NOMO-1 treated with DMSO at 0.1 percent for 48 hours (cell line): Measurements from ENCODE around the gene PLXNC1.

Experiments
- DNase-seq: peaks from one replicate; lab custom pipeline; 2025; ENCODE audit not compliant: unreplicated experiment; lab: John Stamatoyannopoulos, UW

PLXNC1 gene

DNA sequence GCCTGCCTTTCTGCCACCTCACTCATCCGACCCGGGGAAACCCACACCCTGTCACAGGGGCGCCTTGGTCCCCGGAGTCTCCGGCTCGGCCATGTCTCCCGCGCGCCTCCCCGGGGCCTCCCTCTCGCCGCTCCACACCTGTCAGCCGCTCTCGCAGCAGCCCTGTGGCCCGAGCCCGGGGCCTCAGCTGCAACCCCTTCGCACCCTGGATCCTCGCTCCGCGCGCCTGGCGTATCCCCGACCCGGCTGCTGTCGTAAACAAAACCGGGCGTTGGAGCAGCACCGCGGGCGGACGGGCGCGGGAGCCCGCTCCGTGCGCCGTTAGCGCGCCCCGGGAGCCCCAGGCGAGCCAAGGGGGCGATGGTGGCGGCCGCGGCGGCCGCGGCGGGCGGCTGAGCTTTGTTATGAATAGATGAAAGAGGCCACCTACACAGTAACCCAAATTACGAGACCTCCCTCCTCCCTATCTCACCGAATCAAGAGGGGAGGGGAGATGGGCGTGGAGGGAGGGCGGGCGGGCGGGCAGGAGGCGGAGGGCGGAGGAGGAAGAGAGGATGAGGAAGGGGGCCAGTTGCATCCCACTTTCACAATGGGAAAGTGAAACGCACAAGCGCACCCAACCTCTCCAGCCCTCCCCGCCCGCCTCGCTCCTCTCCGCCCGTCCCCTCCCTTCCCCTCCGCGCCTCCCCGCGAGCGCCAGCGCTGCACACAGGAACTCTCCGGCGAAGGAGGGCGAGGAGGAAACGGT, at the start of gene PLXNC1:
TSS of gene PLXNC1 (plus strand) at position 587 of the 748 bp plus-strand sequence. CDS start 395 bp downstream, outside the sequence.
- peak; percentile 56 for DNase-seq

DNA sequence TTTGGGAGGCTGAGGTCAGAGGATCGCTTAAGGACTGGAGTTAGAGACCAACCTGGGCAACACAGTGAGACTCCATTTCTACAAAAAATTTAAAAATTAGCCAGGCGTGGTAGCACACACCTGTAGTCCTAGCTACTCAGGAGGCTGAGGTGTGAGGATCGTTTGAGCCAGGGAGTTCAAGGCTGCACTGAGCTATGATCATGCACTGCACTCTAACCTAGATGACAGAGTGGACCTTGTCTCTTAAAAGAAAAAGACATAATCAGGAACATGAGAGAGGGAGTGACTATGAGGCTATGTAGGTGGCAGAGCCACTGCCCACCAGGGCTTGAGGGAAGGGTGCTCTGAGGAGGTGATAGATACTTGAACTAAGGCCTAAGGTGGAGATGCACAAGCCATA, 49.2 kb upstream of the PLXNC1 start:
- DNase-seq: no peak

DNA sequence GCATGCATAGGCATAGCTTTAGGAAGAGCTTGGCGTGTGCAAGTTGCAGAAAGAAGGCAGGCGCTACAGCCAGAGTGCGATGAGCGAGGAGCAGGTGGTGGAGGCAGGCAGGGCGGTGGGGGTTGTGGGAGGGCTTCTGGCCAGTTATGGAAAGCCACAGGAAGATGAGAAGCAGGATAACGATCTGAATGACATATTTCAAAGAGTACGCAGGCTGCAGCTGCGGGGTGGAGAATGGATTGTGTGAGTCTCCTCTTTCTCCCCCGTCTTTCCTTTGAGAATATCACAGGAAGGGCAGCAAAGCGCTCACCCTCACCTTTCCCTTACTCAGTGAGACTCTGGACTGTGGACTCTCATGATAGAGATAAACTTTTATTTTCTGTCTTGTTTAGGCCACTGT, 48.7 kb upstream of the PLXNC1 start:
- no peak for DNase-seq

DNA sequence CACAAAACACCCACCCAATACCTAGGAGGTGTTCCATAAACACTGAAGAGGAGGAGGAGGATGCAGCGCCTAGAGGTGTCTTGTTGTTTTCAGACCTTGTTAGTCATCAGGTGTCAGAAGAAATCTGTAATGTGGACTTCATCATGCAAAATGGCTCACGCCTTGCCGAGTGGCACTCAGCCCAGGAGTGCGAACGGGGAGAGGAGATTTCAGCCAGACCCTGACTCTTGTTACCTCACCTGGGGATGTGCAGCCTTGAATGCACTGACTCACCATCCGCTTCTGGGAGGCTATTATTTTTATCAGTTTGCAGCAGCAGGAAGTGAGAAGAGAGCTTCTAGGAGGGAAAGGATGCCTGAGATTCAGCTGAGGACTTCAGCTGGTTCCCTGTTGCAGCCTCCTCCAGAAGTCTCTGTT, 48.2 kb upstream of the PLXNC1 start:
- DNase-seq: peak; percentile 1

DNA sequence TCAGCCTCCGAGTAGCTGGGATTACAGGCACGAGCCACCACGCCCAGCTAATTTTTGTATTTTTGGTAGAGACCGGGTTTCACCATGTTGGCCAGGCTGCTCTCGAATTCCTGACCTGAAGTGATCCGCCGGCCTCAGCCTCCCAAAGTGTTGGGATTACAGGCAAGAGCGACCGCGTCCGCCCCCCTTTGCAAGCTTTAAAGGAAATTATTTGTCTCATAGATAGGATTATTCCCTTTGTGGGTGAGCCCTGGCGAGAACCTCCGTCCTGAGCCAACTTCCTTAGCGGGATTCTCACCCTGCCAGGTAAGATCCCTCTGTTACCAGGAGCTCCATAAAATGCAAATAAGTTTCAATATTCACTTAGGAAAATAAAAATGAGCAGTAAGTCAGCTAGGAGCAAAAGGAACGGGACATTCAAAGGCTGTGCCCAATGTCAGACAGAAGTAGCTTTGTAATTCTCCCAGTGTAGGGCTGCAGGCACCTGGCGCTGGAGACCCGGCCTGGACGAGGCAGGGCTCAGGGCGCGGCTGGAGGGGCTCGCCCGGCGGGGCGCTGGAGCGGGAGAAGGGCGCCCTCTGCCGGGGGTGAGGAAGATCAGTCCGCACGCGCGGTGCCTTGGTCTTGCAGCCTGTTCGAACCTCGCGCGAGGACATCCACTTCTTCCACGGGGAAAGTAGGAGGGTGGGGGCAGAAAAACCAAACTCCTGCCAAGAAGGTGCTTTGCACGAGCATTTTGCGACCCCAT, 47.2 kb upstream of the PLXNC1 start:
- peak; percentile 64 for DNase-seq

DNA sequence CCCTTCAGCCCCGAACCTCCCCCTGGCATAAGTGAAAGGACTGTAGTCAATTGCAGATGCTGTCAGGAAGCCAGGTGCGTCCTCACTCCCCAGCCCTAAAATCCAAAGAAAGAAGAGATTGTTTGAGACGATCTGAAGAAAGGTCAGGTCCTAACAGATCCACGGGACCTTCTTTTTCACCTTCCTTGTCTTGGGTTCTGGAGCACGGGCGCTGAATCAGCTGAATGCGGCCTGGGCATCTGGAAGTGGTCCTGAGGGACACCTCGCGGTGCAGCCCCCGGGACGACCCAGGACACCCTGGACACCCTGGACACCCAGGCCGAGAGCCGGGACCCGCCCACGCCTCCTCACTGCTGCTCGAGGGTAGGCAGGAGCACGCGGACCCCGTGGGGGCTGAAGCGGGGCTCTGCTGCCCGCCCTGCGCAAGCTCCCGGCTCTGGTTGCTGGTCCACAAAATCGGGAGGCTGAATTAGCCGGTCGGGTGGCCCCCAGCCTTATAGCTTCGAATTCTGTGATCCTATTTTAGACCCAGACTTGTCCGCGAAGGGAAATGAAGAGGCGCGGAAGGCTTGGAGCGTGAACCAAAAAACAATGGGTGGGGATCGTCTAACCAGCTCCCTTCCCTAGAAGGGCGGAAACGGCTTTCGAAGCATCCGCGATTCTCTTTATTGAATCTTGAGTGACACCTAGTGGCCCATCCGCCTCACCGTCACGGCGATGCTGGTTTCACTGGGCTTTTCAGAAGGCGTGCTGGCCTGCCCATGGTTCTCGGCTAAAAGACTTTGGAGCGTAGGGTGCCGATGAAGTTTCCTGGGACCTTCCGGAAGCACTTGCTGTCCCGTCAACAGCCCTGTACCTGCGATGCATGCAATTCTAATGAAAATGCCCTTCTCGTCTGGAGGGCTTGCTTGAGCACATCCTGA, 46.4 kb upstream of the PLXNC1 start:
- DNase-seq: peak; percentile 77

DNA sequence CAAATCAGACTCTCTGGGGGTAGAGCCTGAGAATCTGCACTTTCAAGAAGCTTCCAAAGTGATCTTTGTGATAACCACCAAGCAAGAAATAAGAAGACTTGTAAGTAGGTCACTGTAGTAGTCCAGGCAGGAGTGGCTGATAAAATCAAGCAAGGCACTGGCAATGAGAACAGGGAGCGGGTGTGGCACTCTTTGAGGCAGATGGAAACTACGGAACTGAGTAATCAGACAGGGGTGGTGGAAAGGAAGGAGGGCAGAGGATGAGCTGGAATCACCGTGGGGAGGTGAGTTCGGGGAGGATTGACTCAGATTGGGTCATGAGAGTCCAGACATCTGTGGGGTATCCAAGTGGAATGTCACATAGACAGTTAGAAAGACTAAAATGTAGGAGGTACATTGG, 44.4 kb upstream of the PLXNC1 start:
- no peak for DNase-seq

DNA sequence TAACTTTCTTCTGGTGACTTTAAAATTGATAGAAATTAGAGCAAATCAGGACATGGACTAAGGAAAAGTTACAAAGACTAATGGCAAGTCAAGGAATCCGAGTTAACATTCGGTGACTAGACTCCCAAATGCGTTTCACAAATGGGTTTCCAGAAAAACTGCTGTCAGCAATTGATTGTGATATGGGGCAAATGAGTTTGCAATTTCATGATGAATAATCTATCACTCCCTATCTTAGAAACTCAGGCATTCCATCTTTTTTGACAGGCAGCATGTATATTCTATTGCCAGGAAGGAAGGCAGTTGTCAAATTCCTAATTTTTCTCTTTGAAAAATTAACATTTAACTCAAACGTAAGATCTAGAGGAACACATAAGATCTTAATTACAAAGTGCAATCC, 40.5 kb upstream of the PLXNC1 start:
- no peak for DNase-seq

DNA sequence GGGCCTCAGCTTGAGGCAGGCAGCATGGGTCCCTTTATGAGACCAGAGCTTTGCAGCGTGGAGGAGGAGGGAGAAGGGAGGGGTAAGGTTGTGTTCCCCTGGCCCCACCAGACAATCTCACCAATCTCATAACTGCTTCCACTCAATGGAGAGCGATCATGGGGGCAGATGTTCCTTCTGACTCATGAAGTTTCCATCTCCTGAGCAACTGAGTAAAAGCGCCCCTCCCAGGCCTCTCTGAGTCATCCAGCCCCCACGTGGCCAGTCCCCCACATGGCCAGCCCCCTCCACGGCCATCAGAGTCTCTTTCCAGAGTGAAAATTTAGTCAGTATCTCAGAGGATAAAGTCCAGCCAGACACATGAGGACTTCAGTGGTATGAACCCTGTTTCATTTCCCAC, 39.2 kb upstream of the PLXNC1 start:
- DNase-seq: no peak

DNA sequence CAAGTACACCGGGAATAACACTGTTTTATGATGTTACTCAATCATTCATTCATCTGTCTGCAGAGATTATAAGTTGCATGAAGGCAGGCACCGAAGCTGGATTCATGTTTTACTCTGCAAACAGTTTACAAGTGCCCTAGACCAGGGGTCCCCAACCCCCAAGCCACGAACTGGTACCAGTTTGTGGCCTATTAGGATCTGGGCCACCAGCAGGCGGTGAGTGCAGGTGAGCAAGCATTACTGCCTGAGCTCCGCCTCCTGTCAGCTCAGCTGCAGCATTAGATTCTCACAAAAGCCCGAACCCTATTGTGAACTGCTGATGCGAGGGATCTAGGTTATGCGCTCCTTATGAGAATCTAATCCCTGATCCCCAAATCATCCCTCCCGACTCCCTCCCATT, 38.1 kb upstream of the PLXNC1 start:
- DNase-seq: no peak

DNA sequence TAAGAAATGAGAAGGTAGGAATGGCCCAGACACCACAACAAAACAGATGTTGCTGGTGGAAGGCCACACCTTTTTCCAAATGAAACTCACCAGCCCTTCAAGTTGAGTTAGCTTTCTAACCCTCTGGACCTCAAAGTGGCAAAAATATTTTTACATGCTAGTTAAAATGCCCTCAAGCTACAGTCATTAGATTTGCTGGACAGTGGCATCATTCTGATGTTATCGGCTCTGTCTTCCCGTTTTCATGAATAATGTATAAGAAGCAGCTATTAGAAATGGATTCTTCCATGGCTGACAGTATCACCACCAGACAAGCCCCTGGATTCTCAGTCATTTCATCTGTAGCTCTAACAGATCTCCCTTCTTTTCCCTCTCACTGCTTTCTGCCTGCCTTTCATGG, 37.1 kb upstream of the PLXNC1 start:
- no peak for DNase-seq

DNA sequence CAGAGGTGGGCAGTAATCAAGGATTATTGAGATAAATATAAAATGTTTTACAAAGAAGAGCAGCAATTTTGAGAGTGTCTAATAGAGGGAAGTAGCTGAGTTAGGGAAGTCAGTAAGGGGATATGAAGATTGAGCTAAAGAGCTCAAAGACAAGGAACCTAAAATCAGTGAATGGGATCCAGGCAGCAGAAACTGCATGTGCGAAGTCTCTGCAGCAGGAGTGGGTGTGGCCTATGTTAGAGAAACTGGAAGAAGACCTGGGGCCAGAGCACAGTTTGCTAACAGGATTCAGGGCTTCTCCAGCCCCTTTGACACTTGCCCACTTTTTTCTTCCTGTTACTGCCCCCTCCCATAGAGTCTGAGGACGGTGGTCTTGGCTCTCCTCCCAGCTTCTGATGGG, 36.3 kb upstream of the PLXNC1 start:
- peak; percentile 87 for DNase-seq

DNA sequence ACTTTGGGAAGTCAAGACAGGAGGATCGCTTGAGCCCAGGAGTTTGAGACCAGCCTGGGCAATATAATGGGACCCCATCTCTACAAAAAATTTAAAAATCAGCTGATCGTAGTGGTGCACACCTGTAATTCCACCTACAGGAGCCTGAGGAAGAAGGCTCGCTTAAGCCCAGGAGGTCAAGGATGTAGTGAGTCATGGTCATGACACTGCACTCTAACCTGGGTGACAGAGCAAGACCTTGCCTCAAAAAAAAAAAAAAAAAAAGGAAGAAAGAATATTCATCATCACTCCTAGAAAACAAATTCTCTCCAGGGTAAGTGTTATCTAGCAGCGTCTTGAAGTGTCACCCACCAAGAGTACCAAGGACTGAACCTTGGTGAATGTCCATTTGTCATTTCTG, 34.2 kb upstream of the PLXNC1 start:
- no peak for DNase-seq

DNA sequence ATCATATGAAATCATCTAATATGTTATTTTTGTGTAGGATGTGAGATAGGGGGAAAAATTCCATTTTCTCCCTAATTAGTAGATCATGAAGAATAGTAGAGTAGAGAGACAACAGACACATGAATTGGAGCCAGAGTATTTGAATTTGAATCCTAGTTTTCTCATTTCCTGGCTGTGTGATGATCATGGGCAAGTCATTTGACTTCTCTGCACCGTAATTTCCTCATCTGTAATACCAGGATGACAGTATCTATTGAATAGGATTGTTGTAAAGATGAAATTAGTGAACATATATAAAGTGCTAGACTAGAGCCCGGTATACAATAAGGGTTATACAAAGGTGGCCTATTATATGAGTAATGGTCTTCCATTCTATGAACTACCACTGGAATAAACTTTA, 32.2 kb upstream of the PLXNC1 start:
- no peak for DNase-seq

DNA sequence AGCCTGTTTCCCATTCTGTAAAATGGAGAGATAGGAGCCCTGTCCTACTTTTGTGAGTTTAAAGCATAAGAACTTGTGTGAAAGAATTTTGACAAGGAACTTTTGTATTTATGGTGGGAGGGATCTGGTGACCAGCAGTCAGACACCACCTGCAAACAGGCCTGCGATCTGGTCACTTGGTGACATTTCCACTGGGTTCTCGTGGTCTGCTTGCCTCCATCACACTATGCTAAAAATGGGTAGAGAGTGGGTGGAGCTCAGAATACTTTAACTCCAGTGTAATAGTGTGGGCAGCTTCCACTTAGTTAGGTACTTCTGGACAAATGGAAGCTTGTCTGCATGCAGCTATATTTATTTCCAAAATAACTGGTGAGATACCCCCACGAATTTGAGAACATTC, 26.5 kb upstream of the PLXNC1 start:
- DNase-seq: no peak

DNA sequence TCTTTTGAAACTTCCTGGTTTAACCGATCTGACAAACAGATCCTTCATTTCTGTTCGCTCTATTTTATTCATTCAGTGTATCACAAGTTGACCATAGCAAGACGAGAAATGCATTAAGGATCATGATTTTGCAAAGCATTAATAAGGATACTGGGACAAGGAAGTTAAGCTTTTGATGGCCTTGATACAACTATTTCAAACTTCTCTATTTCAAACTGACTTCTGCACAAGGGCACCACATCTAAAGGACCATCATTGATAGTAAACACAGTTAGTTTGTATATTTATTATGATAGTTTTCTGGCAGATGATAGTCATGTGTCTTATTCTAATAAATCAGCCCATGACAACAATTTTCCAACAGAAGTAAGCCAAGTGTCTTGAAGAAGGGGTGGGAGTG, 25.8 kb upstream of the PLXNC1 start:
- no peak for DNase-seq

DNA sequence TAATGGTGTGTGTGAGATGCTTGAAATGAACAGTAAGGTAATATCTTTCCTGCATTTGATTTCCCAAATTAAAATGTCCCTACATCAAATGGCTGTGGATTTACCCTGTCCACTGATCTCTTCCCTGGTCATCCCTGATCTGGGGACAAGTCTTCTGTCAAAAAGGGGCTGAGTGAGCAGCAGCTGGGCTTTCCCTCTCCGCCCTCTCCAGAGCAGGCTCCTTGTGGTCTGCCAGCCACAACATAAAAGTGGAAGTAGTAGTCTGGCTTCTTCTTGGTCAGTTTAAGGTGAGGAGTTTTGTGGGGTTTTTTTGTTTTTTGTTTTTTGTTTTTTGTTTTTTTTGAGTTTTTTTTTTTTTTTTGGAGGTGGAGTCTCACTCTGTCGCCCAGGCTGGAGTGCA, 25.2 kb upstream of the PLXNC1 start:
- DNase-seq: peak; percentile 75

DNA sequence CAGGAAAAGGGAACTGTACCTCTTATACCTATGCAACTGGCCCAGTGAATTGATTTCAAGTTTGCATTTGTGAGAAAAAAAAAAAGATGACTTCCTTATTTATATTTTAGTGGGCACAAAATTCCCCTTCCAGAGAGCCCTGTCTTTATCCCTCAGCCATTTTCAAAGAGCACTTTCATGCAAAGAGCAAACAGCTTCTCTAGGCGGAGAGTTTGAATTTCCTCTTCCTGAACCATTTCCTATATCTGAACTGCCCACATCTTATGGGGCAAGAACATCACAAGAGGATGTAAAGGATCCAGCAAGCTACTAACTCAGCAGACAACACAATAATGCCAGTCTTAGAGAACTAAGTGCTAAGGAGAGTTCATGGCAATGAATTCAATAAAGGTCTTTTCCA, 22.3 kb upstream of the PLXNC1 start:
- peak; percentile 78 for DNase-seq

DNA sequence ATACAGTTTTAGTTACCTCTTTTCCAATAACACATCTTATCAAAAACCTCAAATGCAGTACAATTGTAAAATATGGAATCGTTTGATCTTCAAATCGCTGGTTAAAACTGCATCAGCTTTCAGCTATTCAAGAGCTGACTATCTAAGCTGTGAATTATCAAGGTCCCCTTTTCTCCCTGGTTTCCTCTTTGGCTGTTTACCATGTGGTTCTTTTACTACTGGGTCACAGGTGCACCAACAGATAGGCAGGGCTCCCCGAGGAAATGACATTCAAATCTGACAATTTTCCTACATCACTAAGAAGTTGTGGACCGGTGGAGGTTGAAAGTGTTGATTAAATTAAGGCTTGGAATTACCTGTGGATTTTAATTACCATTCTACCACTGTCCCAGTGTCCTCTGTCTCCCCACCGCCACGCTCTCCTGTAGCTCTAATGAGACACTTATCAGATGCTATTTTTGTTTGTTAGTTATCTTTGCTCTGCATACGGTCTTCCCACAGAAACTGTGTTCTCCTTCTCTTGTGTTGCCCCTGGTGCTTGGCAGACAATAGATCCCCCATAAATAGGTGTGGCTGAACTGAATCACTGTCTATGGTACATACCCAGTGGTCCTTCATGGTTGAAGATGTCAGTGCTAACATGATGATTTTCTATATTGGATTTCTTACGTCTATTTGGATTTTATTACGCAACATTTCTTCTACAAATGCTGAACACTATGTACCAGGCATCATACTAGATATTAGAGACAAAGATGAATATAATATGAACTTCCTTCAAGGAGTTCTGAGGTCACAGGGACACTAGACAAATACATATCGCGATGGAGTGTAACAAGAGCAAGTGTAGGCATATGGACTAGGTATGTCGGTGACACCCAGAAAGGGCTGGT, 20.9 kb upstream of the PLXNC1 start:
- DNase-seq: no peak

DNA sequence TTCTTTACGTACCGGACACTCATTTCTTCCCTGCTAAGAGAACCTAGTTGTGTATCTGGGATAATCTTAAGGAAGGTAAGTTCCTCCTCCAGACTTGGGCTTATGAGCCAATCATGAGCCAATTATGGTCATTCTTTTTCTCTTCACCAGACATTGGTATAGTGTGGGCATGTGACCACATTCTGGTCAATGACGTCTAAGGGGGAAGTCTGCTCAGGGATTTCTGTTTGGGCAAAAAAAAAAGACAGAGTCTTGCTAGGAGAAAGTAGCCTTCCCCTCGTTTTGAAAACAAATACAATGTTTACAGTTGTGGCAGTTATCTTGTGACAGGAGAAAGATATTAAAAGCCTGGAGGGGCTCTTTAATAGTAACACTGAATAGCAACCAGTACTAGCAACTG, 20.1 kb upstream of the PLXNC1 start:
- DNase-seq: no peak
